PC-9 (cell line): ENCODE measurements around the gene GJA10. TPM values are rescaled to one million over a fixed set of nuclear protein-coding genes. Genes with fewer than 3 reads are reported as not detected.

Experiments
- BruUV-seq: library from RNA; stranded (reverse); fragments of 400-500 nt; replicated peaks from 2 replicates; lab custom pipeline; 2021; lab: Mats Ljungman, UMichigan
- CTCF ChIA-PET: fragments of 300-600 bp; sonication (Branson Sonifier 250); formaldehyde crosslinking; loops from one replicate; lab custom pipeline; 2022; ENCODE audit warnings: antibody characterized with exemption; lab: Charles Lee
- POLR2A ChIA-PET: fragments of 300-600 bp; sonication (Branson Sonifier 250); formaldehyde crosslinking; loops from one replicate; lab custom pipeline; 2022; ENCODE audit warnings: antibody characterized with exemption; ENCODE audit not compliant: unreplicated experiment; lab: Charles Lee
- DNase-seq, 2 experiments: peaks; one replicate each; pipeline versions ENCODE4 v3.0.0 to v3.0.0-alpha.2; 2015 to 2022; ENCODE audit warnings: mixed read lengths in 1 of 2
- H2AFZ ChIP-seq: fragments of 200-600 bp; sonication (generic); 2 replicates; pipeline ENCODE4 v1.8.1; 2017; ENCODE audit warnings: antibody characterized with exemption
- H3F3A ChIP-seq: fragments of 200-600 bp; sonication (generic); 2 replicates; pipeline ENCODE4 v1.8.1; 2017; ENCODE audit warnings: antibody characterized with exemption, mild to moderate bottlenecking, low read depth; ENCODE audit not compliant: insufficient read depth
- H3K27ac ChIP-seq: fragments of 200-600 bp; sonication (generic); 2 replicates; pipeline ENCODE4 v1.6.1; 2016; ENCODE audit warnings: mixed run types
- H3K27me3 ChIP-seq: fragments of 200-600 bp; sonication (generic); 2 replicates; pipeline ENCODE4 v1.6.1; 2016; ENCODE audit warnings: low read depth, mixed run types; ENCODE audit not compliant: insufficient read depth
- H3K36me3 ChIP-seq: fragments of 200-600 bp; sonication (generic); 2 replicates; pipeline ENCODE4 v1.6.1; 2016; ENCODE audit warnings: low read depth, mixed run types
- H3K4me1 ChIP-seq: fragments of 200-600 bp; sonication (generic); replicated peaks from 2 replicates; pipeline ENCODE4 v1.6.1; 2016; ENCODE audit warnings: mixed run types; ENCODE audit not compliant: insufficient read depth
- H3K4me2 ChIP-seq: fragments of 200-600 bp; sonication (generic); 2 replicates; pipeline ENCODE4 v1.6.1; 2017; ENCODE audit warnings: mixed run types
- H3K4me3 ChIP-seq: fragments of 200-600 bp; sonication (generic); 2 replicates; pipeline ENCODE4 v1.6.1; 2016; ENCODE audit warnings: mixed run types
- H3K79me2 ChIP-seq: fragments of 200-600 bp; sonication (generic); 2 replicates; pipeline ENCODE4 v1.6.1; 2017; ENCODE audit warnings: low read depth, mixed run types
- H3K9me2 ChIP-seq: fragments of 200-600 bp; sonication (generic); 2 replicates; pipeline ENCODE4 v1.8.1; 2017; ENCODE audit warnings: mild to moderate bottlenecking; ENCODE audit not compliant: insufficient read depth
- H3K9me3 ChIP-seq: fragments of 200-600 bp; sonication (generic); 2 replicates; pipeline ENCODE4 v1.8.1; 2016; ENCODE audit warnings: low read depth; ENCODE audit not compliant: insufficient read depth
- H4K20me1 ChIP-seq: fragments of 200-600 bp; sonication (generic); 2 replicates; pipeline ENCODE4 v1.8.1; 2017; ENCODE audit not compliant: insufficient read depth
- CTCF ChIP-seq: fragments of 200-600 bp; sonication (generic); conservative IDR thresholded peaks from 2 replicates; pipeline ENCODE4 v1.6.1; 2017; ENCODE audit warnings: mixed run types, antibody characterized with exemption, mild to moderate bottlenecking, moderate library complexity
- EZH2 ChIP-seq: fragments of 200-600 bp; sonication (generic); IDR thresholded peaks from 2 replicates; pipeline ENCODE4 v1.8.0; 2017; ENCODE audit warnings: antibody characterized with exemption, low read depth
- intact Hi-C: fragments of 100-400 bp; cut with micrococcal nuclease; formaldehyde crosslinking; loops from one replicate; pipeline ENCODE4 v1.10.0; 2022; ENCODE audit not compliant: unreplicated experiment
- total RNA-seq: library from RNA; stranded (reverse); gene quantifications from 2 replicates; pipeline ENCODE4 v1.2.3, GENCODE V29; 2021

Gene GJA10
- total RNA-seq, 1 experiment from 2014 or later, result not detected

- H3K9me2 ChIP-seq, result no peaks in the 10 kb centered on the region
- ChIA-PET POLR2A (no interaction called here), CTCF (no interaction called here)
- H3F3A ChIP-seq, result no peaks in the 10 kb centered on the region
- H3K27me3 ChIP-seq, result no peaks in the 10 kb centered on the region
- H4K20me1 ChIP-seq, result no peaks in the 10 kb centered on the region
- H3K9me3 ChIP-seq, result no peaks in the 10 kb centered on the region
- DNase-seq, result no peak
- H3K4me2 ChIP-seq, result no peak overlapping the region
- intact Hi-C loops, result no loop called here
- no peak overlapping the region for H3K4me3 ChIP-seq
- TF ChIP-seq CTCF (no peak), EZH2 (no peak)
- no peak overlapping the region for H2AFZ ChIP-seq
- H3K4me1 ChIP-seq, result no peaks in the 10 kb centered on the region
- no TSS peak for BruUV-seq
- H3K36me3 ChIP-seq, result no peaks in the 10 kb centered on the region
- no peaks in the 10 kb centered on the region for H3K79me2 ChIP-seq
- no peak overlapping the region for H3K27ac ChIP-seq
These were observed 16.6 kb downstream of the GJA10 start for GRCh38 chr6:89910902-89911240.

- Histone ChIP-seq H3K4me3 (no peak overlapping the region), H4K20me1 (no peaks in the 10 kb centered on the region), H3F3A (no peaks in the 10 kb centered on the region), H3K9me2 (no peaks in the 10 kb centered on the region), H2AFZ (no peak overlapping the region), H3K27ac (no peak overlapping the region), H3K36me3 (no peaks in the 10 kb centered on the region), H3K27me3 (no peaks in the 10 kb centered on the region), H3K4me1 (no peaks in the 10 kb centered on the region), H3K9me3 (no peaks in the 10 kb centered on the region), H3K79me2 (no peaks in the 10 kb centered on the region), H3K4me2 (no peak overlapping the region)
- TF ChIP-seq EZH2 (no peak), CTCF (no peak)
- no TSS peak for BruUV-seq
- intact Hi-C loops, result no loop called here
- POLR2A ChIA-PET, result no interaction called here
- no peak for DNase-seq
- CTCF ChIA-PET, result no interaction called here
These were observed 22.1 kb downstream of the GJA10 start for GRCh38 chr6:89916136-89916920.

GRCh38 chr6:89917216-89917615, 22.9 kb downstream of the GJA10 start:
- no peaks in the 10 kb centered on the region for H3K9me3 ChIP-seq
- H3K4me3 ChIP-seq, result no peak overlapping the region
- no peaks in the 10 kb centered on the region for H3K4me1 ChIP-seq
- POLR2A ChIA-PET, result no interaction called here
- H4K20me1 ChIP-seq, result no peaks in the 10 kb centered on the region
- no peaks in the 10 kb centered on the region for H3K27me3 ChIP-seq
- no peaks in the 10 kb centered on the region for H3K36me3 ChIP-seq
- DNase-seq, result no peak
- TF ChIP-seq CTCF, result no peak
- TF ChIP-seq EZH2, result no peak
- no peaks in the 10 kb centered on the region for H3F3A ChIP-seq
- CTCF ChIA-PET, result no interaction called here
- H3K4me2 ChIP-seq, result no peak overlapping the region
- intact Hi-C loops, result no loop called here
- no TSS peak for BruUV-seq
- H3K9me2 ChIP-seq, result no peaks in the 10 kb centered on the region
- H2AFZ ChIP-seq, result no peak overlapping the region
- H3K79me2 ChIP-seq, result no peaks in the 10 kb centered on the region
- H3K27ac ChIP-seq, result no peak overlapping the region
